NCI-H1092 (cell line): ENCODE data around the gene CCSER1.
"Not testable (repeated sequence)": the region's sequence is repeated elsewhere in the genome, so short reads cannot be mapped to it uniquely, and the experiment has no call there.

Source experiments
- DNase-seq: peaks from one replicate; lab custom pipeline; 2025; lab: John Stamatoyannopoulos, UW

CCSER1 gene

GRCh38 chr4:91373546-91373945 is 1246.4 kb downstream of the CCSER1 start:
- DNase-seq: no peak

GRCh38 chr4:91405431-91405830 is 1278.2 kb downstream of the CCSER1 start:
- not testable (repeated sequence) for DNase-seq

- DNase-seq: no peak
These were observed 1294.8 kb downstream of the CCSER1 start for GRCh38 chr4:91422011-91422410.

DNA sequence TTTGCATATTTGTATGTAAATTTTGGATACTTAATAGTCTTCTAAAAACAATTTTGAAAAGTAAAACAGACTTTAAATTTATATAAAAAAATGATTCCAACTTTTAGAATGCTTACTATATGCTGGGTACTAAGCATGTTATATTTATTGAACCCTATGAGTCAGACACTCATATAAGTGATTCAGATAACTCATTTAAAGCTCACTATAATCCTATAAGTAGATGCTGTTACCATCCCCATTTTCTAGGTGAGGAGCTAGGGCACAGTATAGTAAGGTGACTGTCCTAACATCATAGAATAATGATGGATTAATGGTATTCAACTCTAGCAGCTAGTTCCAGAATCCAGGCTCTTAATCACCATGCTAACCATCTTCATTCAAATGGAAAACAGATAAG is 1299.5 kb downstream of the CCSER1 start:
- no peak for DNase-seq

GRCh38 chr4:91427171-91427570 is 1300.0 kb downstream of the CCSER1 start:
- no peak for DNase-seq

GRCh38 chr4:91434631-91435030 is 1307.4 kb downstream of the CCSER1 start:
- DNase-seq: no peak

DNA sequence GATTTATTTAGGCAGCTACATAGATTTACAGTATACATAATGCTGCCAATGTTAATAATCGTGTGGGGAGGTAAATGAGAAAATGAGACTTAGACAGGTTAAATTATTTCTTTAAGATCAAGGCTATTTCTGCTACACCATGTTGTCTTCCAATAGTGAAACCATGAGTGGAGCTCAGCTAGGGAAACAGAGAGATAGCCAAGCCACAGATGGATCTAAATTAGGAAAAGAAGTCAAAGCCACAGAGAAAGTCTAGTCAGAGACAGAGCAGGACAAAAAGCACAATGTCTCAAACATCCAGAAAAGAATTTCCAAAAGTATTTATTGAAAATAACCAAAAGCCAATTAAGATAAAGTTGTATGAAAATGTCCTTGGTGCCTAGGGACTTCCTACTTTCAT is 1309.4 kb downstream of the CCSER1 start:
- no peak for DNase-seq

DNA sequence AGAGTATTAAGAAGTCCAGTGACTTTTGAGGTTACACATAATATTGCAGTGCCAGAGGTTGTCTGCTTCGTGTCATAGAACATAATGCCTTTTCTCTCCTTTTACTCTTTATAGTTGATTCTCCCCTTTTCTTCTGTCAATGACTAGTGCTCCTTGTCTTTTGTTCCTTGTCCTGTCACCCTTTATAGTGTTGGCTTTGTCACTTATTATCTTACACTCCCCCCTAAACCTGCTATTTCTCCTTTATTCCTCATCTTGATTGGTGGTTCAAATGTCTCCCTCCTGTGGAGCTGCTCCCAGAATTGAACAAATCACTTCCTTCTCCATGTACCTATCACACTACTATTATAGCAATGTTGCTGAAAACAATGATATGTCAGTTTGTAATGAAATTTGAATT is 1320.0 kb downstream of the CCSER1 start:
- DNase-seq: no peak

DNA sequence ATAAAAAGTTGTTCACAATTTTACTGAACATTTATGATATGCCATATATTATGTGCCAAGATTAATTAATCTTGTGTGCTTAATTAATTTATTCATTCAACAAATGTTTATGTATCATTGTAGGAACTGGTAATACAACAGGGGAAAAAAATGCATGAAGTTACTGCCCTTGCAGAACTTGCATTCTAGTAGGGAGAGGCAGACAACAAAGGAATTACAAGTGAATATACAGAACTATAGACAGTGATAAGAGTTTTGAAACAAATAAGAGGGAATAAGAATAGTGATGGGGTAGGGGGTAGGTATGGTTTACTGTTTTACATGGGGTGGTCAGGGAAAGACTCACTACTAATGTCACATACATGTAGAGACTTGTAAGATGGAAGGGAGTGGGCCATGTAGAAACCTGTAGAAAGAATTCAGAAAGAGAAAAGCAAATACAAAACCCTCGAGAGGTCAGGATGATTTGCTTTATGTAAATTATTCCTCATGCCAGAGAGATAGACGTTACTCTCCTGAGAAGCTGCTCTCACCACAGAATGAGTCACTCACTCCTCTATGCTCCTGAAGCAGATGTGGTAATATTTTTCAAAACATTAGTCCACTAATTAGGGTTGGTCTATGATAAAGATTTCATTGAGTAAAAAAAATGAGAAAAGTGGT is 1321.6 kb downstream of the CCSER1 start:
- no peak for DNase-seq

GRCh38 chr4:91454111-91454510 is 1326.9 kb downstream of the CCSER1 start:
- DNase-seq: no peak

DNA sequence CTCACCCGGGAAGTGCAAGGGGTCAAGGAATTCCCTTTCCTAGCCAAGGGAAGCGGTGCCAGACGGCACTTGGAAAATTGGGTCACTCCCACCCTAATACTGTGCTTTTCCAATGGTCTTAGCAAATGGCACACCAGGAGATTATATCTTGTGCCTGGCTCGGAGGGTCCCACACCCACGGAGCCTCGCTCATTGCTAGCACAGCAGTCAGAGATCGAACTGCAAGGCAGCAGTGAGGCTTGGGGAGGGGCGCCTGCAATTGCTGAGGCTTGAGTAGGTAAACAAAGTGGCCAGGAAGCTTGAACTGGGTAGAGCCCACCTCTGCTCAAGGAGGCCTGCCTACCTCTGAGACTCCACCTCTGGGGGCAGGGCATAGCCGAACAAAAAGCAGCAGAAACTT is 1335.4 kb downstream of the CCSER1 start:
- DNase-seq: not testable (repeated sequence)

GRCh38 chr4:91470671-91471070 is 1343.5 kb downstream of the CCSER1 start:
- DNase-seq: no peak

DNA sequence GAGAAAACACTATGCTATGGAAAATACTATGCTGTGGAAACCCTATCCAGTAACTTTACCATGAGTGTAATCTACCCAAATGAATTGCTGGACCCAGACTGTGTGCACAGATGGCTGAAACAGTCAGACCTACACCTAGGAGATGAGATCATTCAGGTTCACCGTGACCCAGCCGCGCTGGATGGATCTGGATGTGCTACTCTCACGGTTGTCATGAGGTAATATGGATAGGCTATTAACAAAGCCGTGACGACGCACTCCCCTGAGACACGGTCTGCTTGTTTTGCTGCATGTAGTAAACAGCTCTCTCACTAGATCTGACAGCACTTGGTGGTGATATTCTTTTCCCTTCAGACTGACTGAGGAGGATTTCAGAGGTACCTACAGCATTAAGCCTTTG is 1344.1 kb downstream of the CCSER1 start:
- no peak for DNase-seq

DNA sequence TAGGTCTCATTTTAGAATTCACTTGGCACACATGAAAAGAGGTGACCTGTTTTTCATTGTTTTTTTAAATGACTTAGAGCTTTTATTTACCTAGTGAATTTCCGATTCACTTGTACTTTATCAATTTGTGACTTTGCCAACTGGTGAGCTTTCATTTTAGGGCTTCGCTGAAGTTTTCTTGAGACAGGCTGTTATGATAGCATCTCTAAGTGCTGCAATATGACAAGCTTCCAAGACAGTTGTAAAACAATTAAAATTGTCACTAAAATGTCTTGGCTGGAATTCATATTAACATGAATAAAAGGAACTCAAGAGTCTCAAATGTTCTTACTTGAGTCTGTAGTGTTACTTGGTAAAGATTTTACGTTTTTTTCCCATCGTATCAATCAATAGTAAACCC is 1344.9 kb downstream of the CCSER1 start:
- no peak for DNase-seq

DNA sequence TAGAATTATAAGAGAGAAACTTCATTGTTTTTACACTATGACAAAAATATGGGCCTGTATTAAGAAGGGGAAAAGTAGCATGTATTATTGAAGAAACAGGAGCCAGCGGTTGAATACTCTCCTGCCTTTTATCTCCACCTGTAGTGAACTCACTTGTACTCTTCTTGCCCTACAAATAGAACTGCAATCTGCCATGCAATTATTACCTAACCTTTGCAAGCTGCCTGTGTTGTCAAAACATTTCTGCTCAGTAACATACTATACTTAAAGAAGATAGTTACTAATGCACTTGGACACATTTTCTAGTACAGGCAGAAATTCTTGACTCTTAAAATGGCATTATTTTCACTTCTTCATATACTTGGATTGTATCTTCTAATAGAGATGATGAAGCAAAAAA is 1358.2 kb downstream of the CCSER1 start:
- no peak for DNase-seq

DNA sequence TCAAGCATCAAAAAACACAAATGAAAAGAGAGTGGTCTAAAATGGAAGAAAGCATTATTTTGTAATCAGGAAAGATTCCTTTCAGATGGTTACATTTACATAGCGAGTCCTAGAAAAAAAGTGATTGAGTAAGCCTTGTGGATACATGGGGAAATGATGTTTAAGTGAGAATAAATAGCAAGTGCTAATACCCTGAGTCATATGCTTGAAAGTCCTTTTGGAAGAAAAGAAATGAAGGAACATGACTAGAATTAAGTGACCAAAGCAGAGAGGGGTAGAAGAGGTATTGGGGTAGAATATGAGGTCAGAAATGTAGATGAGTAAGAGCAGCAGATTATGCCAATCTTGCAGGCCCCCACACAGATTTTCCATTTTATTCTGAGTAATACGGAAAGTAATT is 1361.8 kb downstream of the CCSER1 start:
- no peak for DNase-seq

GRCh38 chr4:91497892-91498291 is 1370.7 kb downstream of the CCSER1 start:
- no peak for DNase-seq

GRCh38 chr4:91502365-91502764 is 1375.2 kb downstream of the CCSER1 start:
- no peak for DNase-seq

GRCh38 chr4:91513326-91513725 is 1386.1 kb downstream of the CCSER1 start:
- no peak for DNase-seq

GRCh38 chr4:91519155-91519554 is 1392.0 kb downstream of the CCSER1 start:
- no peak for DNase-seq

DNA sequence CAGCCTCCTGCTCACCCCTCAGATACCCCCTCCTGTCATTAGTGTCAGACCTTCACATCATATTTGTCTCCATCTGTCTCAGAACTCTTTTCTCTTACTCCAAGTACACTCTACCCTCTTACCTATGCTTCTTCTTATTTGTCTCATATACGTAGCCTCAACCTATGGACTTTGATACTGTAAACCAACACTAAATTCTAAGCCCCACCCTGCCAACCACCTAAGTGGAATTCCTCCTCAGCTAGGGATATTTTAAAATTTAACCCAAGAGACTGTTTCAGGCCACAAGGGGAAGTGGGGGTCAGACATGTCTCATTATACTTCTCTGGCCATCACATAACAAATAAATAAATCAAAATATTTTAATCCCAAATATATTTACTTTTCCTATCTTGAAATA is 1398.4 kb downstream of the CCSER1 start:
- no peak for DNase-seq

DNA sequence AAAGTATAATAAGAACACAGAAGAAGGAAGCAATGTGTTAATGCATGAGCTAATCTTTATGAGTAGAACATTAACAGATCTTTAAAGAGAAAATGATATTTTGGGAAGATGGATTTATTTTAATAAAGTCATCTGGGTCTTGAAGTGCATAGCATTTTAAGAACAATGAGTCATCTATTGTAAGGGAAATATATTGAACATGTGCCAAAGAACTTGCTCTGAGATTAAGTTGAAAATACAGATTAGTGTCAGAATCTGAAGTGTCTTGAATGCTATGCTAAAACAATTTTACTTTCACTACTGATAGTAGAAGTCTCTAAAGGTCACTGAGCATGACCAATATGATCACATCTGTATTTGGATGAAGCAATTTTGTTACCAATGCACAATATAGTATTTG is 1399.9 kb downstream of the CCSER1 start:
- no peak for DNase-seq

GRCh38 chr4:91567594-91567993 is 1440.4 kb downstream of the CCSER1 start:
- DNase-seq: no peak

DNA sequence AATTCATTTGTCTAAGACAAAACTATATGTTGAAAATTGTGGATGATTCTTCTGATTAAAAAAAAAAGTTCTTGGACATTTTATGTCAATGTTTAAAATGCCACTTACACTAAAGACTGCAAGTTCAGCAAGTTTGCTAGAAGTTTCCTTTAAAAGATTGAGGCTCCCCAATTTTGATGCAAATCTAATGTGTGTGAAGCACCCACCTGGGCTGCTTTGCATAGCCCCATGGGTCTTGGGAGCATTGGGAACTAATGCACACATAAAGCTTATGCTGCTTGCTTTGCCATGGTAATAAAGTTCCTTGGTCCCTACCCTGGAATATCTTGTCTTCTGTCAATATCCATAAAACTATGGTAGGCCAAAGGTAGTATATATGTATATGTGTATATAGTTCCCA is 1450.7 kb downstream of the CCSER1 start:
- DNase-seq: no peak

- no peak for DNase-seq
These were observed 1463.1 kb downstream of the CCSER1 start for GRCh38 chr4:91590260-91590659.
